Muscle of arm (tissue), 12 donors: ENCODE measurements around the gene FAM163B. TPM values are rescaled to one million over a fixed set of nuclear protein-coding genes. Genes with fewer than 3 reads are reported as not detected.

Source experiments
- DNase-seq: peaks from one replicate; pipeline ENCODE4 v3.0.0-alpha.2; 2013
- polyA plus RNA-seq, 12 donors: library from polyadenylated mRNA; unstranded; fragments of 120-200 nt; gene quantifications; one replicate each; pipeline ENCODE4 v1.2.1, GENCODE V29; 2013; ENCODE audit not compliant: insufficient read length in 12 of 12

The FAM163B gene
- polyA plus RNA-seq, 12 donors, result 0.15 to 0.24 (median 0.19) TPM; not detected in 9

GRCh38 chr9:133547116-133547515 is 62.1 kb downstream of the FAM163B start:
- DNase-seq, result no peak

- DNase-seq, result no peak
Measured at GRCh38 chr9:133546287-133546680, 62.9 kb downstream of the FAM163B start.

GRCh38 chr9:133545494-133546286 is 63.5 kb downstream of the FAM163B start:
- no peak for DNase-seq

GRCh38 chr9:133543772-133544467 is 65.3 kb downstream of the FAM163B start:
- DNase-seq, result no peak

- DNase-seq, result no peak
Measured at GRCh38 chr9:133542002-133542401, 67.2 kb downstream of the FAM163B start.

GRCh38 chr9:133540698-133541025 is 68.5 kb downstream of the FAM163B start:
- no peak for DNase-seq

GRCh38 chr9:133539991-133540697 is 69.0 kb downstream of the FAM163B start:
- no peak for DNase-seq

GRCh38 chr9:133538851-133539833 is 70.0 kb downstream of the FAM163B start:
- DNase-seq, result no peak

GRCh38 chr9:133538176-133538575 is 71.0 kb downstream of the FAM163B start:
- no peak for DNase-seq

GRCh38 chr9:133537257-133537656 is 71.9 kb downstream of the FAM163B start:
- no peak for DNase-seq

GRCh38 chr9:133536536-133536935 is 72.7 kb downstream of the FAM163B start:
- no peak for DNase-seq

GRCh38 chr9:133536080-133536479 is 73.1 kb downstream of the FAM163B start:
- no peak for DNase-seq

- DNase-seq, result no peak
Measured at GRCh38 chr9:133535306-133535877, 73.8 kb downstream of the FAM163B start.

GRCh38 chr9:133534346-133535291 is 74.6 kb downstream of the FAM163B start, which contains the start of gene ADAMTSL2:
ADAMTSL2 (plus strand) TSS chr9:133534704; CDS start chr9:133536713, 2,009 bp downstream.
- peak; percentile 69 for DNase-seq

GRCh38 chr9:133533857-133534256 is 75.3 kb downstream of the FAM163B start:
- DNase-seq, result no peak

GRCh38 chr9:133532937-133533668 is 76.1 kb downstream of the FAM163B start:
- no peak for DNase-seq

GRCh38 chr9:133531293-133531692 is 77.9 kb downstream of the FAM163B start:
- DNase-seq, result no peak

- DNase-seq, result no peak
Measured at GRCh38 chr9:133529874-133530273, 79.3 kb downstream of the FAM163B start.

- DNase-seq, result no peak
Measured at GRCh38 chr9:133529457-133529856, 79.7 kb downstream of the FAM163B start.
